HG02571 (cell line): ENCODE results near the gene TMEM131L.

Experiments used
- ATAC-seq: cut with Tn5 transposase; IDR thresholded peaks from one replicate; pipeline ENCODE4 v1.9.1; 2021; ENCODE audit warnings: mild to moderate bottlenecking, moderate library complexity; ENCODE audit not compliant: unreplicated experiment

Gene TMEM131L

DNA sequence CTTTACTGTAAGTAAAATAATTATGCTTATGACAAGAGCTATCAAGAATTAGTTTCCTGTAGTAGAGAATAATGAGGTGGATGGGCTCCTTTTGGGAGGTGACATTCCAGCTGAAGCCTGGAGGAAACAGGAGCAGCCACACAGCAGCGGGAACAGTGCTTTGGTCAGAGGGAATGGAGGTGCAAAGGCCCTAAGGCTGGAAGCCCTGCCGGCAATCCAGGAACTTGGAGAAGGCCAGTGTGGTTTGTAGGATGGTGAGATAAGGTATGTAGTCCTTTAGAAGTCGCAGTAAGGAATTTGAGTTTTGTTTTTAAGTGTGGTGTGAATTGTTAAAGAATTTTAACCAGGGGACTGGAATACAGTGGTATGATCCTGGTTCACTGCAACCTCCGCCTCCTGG, 8.1 kb downstream of the TMEM131L start:
- ATAC-seq, result no peak

- ATAC-seq, result no peak
Measured at GRCh38 chr4:153476829-153477574, 10.8 kb downstream of the TMEM131L start.

- ATAC-seq, result no peak
Measured at GRCh38 chr4:153479101-153479500, 12.9 kb downstream of the TMEM131L start.

DNA sequence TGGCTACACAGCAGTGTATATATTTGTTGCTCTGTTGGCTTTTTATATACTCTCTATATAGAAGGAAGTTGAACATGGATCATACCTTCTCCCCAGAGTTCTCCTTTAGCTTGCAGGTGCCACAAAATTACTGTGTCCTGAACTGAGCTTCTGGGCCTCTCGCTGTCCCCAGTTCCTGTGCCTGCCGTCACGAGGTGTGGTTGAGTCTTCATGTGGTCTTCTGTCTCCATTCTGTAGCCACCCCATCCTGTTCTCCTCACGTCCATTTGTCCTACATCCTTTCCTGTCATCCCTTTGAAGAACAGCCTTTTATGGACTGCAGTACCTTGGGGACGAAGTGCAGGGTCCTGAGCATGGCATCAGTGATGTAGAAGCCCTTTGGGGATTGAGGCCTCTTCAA, 14.5 kb downstream of the TMEM131L start:
- no peak for ATAC-seq

DNA sequence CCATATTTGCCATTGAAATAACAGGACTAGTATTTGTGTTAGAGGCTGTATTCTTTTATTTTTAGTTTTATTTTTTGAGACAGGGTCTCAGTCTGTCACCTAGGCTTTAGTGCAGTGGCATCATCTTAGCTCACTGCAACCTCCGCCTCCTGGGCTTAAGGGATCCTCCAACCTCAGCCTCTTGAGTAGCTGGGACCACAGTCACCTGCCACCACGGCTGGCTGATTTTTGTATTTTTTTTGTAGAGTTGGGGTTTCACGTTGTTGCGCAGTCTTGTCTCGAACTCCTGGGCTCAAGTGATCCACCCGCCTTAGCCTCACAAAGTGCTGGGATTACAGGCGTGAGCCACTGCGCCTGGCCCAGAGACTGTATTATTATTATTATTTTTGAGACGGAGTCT, 15.3 kb downstream of the TMEM131L start:
- no peak for ATAC-seq

- no peak for ATAC-seq
Measured at GRCh38 chr4:153483432-153484418, 17.6 kb downstream of the TMEM131L start.

- ATAC-seq, result no peak
Measured at GRCh38 chr4:153485359-153485758, 19.2 kb downstream of the TMEM131L start.

DNA sequence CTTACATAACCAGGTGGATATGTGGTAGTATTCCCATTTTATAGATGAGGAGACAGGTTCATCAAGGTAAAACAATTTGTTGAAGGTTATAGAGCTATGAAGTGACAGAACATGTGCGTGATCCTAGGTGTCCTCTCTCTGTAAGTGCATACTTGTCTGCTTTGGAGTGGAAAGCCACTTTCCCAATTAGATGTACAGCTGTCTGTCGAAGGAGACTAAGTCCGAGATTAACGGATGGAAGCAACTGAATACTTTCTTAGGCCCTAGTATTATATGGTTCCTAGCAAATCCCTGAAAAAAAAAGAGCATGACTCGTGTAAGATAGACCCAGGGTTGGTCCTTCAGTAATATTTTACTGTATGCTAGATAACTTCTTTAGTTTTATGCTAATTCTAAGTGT, 19.7 kb downstream of the TMEM131L start:
- ATAC-seq, result no peak

- ATAC-seq, result no peak
Measured at GRCh38 chr4:153486281-153487151, 20.4 kb downstream of the TMEM131L start.

GRCh38 chr4:153488006-153488891, 22.1 kb downstream of the TMEM131L start:
- ATAC-seq, result peak; percentile 50

DNA sequence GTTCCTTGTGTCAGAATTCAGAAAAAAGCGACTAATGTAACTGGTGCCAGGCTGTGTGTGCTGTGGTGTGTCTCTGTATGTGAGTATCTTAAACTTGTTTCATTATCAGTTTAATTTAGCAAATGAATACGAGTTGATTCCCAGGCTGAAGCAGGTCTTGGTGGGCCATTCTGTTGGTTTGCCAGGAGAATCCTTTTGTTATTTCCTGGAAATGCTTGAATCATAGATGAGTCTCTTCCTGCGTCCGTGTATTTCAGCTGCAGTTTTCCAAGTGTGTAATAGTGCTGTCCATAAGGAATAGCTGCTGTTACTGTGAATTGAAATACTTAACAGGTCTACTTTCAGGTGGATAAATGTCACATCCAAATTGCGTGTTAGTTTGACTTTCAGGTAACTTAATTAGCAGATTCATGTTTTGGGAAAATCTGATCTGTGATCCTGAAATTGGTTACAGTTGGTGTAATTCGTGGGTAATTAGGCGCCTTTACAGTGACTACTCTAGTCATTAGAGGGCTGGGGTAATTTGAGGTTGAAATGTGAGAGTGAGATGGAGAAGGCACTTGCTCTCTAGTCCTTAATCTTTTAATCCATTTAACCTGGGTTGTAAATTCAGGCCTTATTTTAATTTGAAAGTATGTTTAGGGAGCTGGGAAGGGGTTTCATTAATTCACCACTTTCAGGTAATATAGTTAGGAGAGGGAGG, 23.8 kb downstream of the TMEM131L start:
- no peak for ATAC-seq

GRCh38 chr4:153490985-153491483, 24.9 kb downstream of the TMEM131L start:
- no peak for ATAC-seq

DNA sequence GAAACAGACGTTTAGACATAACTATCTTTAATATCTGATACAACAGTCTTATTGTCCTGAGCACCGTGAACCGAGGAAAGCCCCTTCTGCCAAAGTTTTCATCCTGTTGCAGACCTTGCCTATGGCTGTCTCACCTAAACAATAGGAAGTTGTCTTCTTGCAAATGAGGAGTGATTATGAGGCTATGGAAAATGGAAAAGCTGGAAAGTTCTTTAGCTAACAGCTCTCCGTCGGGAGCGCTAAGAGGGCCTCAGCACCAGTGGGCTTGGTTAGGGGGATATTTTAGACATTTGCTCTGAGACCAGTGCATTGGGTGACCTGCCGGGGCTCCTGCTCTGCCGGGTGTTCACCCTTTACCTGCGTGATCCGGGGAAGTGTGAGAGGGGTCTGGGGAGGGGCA, 28.4 kb downstream of the TMEM131L start:
- ATAC-seq, result no peak

DNA sequence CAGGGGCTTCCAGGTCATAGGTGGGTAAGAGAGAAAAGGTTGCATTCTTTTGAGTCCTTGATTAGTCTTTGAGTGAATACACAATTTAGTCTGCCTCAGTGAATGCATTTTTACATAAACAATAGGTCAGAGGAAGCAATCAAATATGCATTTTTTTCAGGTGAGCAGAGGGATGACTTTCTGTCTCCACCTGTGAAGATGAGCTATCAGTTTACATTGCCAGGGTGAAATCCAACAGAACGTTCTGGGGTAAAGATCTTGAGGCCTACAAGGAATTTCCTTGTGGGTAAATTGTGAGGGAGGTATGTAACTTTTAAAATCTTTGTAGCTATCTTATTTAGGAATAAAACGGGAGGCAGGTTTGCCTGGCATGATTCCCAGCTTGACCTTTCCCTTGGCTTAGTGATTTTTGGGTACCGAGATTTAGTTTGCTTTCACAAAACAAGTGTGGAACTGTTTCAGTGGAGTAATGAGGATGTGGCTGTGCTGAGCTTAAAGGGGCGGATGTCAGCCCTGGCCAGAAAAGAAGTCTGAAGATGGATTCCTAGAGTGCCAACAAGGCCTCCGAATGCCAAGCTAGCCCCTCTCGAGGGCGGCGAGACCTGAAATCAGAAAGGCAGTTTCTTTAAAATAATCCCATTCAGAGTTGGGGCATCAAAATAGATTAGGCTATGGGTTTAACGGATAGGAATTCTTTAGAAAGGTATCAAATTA, 29.5 kb downstream of the TMEM131L start:
- no peak for ATAC-seq

GRCh38 chr4:153497091-153497531, 31.0 kb downstream of the TMEM131L start:
- no peak for ATAC-seq

DNA sequence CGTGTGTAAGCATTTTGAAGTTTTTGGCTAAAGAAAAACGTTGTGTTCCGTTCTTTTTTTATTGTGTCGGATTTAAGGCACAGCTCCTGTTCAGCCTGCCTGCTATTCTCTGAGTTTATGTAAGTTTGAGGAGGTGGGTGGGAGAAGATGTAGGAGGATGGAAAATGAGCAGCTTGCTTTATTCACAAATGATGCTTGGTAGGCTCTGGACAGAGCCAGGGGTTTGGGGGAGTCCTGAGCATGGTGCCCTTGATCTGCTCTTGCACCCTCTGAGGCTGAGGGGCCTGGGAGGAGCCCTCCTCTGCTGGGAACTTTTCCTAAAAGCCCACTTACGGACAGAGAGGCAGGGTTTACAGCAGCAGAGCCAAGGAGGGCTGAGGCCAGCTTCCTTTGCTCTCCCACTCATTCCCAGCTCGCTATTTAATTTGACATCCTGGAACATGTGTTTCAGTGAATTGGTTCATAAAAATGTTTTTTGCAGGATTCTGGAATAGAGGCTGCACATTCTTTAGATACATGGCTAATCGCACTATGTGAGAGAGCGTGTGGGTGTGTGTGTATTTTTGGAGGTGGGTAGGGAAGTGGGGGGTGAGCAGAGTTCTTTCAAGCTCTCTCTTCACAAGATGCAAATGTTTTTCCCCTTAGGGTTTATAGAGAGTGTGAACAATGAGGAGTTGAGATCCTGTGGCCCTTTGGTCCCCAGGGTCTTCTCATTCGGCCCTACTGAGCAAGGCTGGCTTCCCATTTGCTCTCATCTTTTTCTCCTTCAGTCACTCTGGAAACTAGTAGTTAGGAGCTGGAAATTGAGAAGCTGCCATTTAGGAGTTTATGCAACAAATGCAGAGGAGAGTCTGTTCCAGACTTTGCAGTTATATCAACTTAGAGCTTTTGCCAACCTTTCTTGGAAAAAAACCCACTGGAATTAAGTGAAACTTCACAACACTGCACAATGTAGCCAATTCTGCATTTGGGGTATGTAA, 32.1 kb downstream of the TMEM131L start:
- peak; percentile 62 for ATAC-seq

- no peak for ATAC-seq
Measured at GRCh38 chr4:153499005-153499404, 32.8 kb downstream of the TMEM131L start.
